Osteocyte (in vitro differentiated cells): Measurements from ENCODE around the gene MGAM2. TPM values are rescaled to one million over a fixed set of nuclear protein-coding genes. Genes with fewer than 3 reads are reported as not detected.

Experiments
- DNase-seq: peaks from one replicate; pipeline ENCODE4 v3.0.0; 2021; ENCODE audit warnings: mixed read lengths; ENCODE audit not compliant: unreplicated experiment; ENCODE audit errors: extremely low spot score
- H3K27ac Mint-ChIP-seq: one replicate; pipeline ENCODE4 v1.8.0; 2021; ENCODE audit warnings: mild to moderate bottlenecking, mixed read lengths; ENCODE audit not compliant: unreplicated experiment
- H3K27me3 Mint-ChIP-seq: one replicate; pipeline ENCODE4 v1.8.0; 2021; ENCODE audit warnings: mixed read lengths; ENCODE audit not compliant: unreplicated experiment
- H3K36me3 Mint-ChIP-seq: one replicate; pipeline ENCODE4 v1.8.0; 2021; ENCODE audit warnings: mixed read lengths; ENCODE audit not compliant: unreplicated experiment
- H3K4me1 Mint-ChIP-seq: one replicate; pipeline ENCODE4 v1.8.0; 2021; ENCODE audit warnings: mixed read lengths; ENCODE audit not compliant: unreplicated experiment
- H3K4me3 Mint-ChIP-seq: one replicate; pipeline ENCODE4 v1.8.0; 2021; ENCODE audit warnings: mild to moderate bottlenecking, moderate library complexity, mixed read lengths; ENCODE audit not compliant: unreplicated experiment
- H3K9me3 Mint-ChIP-seq: one replicate; pipeline ENCODE4 v1.8.0; 2021; ENCODE audit warnings: mixed read lengths; ENCODE audit not compliant: unreplicated experiment
- total RNA-seq: library from RNA; stranded (reverse); gene quantifications from 2 replicates; pipeline ENCODE4 v1.2.1, GENCODE V29; 2021
- TF ChIP-seq, protein P1 (sequence below): fragments of 200-600 bp; sonication (generic); IDR thresholded peaks from 2 replicates; pipeline ENCODE4 v1.5.0; 2021; ENCODE audit warnings: antibody characterized with exemption, mild to moderate bottlenecking, moderate library complexity

Gene MGAM2
- total RNA-seq, 1 donor from 2014 or later, result not detected

GRCh38 chr7:142172932-142173331 is 61.4 kb downstream of the MGAM2 start:
- no peak for DNase-seq
- no peak overlapping the region for H3K27ac Mint-ChIP-seq
- TF ChIP-seq, protein P1, sequence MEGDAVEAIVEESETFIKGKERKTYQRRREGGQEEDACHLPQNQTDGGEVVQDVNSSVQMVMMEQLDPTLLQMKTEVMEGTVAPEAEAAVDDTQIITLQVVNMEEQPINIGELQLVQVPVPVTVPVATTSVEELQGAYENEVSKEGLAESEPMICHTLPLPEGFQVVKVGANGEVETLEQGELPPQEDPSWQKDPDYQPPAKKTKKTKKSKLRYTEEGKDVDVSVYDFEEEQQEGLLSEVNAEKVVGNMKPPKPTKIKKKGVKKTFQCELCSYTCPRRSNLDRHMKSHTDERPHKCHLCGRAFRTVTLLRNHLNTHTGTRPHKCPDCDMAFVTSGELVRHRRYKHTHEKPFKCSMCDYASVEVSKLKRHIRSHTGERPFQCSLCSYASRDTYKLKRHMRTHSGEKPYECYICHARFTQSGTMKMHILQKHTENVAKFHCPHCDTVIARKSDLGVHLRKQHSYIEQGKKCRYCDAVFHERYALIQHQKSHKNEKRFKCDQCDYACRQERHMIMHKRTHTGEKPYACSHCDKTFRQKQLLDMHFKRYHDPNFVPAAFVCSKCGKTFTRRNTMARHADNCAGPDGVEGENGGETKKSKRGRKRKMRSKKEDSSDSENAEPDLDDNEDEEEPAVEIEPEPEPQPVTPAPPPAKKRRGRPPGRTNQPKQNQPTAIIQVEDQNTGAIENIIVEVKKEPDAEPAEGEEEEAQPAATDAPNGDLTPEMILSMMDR, result no peak
- H3K4me1 Mint-ChIP-seq, result no peaks in the 10 kb centered on the region
- no peak overlapping the region for H3K4me3 Mint-ChIP-seq
- H3K9me3 Mint-ChIP-seq, result no peaks in the 10 kb centered on the region
- no peaks in the 10 kb centered on the region for H3K36me3 Mint-ChIP-seq
- peaks cover 9% of the 10 kb centered on the region for H3K27me3 Mint-ChIP-seq

GRCh38 chr7:142174441-142174840 is 62.9 kb downstream of the MGAM2 start:
- H3K36me3 Mint-ChIP-seq, result no peaks in the 10 kb centered on the region
- no peaks in the 10 kb centered on the region for H3K9me3 Mint-ChIP-seq
- no peak for DNase-seq
- no peaks in the 10 kb centered on the region for H3K4me1 Mint-ChIP-seq
- peaks cover 9% of the 10 kb centered on the region for H3K27me3 Mint-ChIP-seq
- no peak overlapping the region for H3K27ac Mint-ChIP-seq
- TF ChIP-seq, protein P1, result no peak
- no peak overlapping the region for H3K4me3 Mint-ChIP-seq

- TF ChIP-seq, protein P1, result no peak
- no peak overlapping the region for H3K27ac Mint-ChIP-seq
Measured at GRCh38 chr7:142175594-142175993, 64.1 kb downstream of the MGAM2 start.

GRCh38 chr7:142176901-142177300 is 65.4 kb downstream of the MGAM2 start:
- Mint-ChIP-seq H3K4me1 (peaks cover 8% of the 10 kb centered on the region), H3K4me3 (no peak overlapping the region)

More at GRCh38 chr7:142175594-142175993, 64.1 kb downstream of the MGAM2 start:
- Mint-ChIP-seq H3K4me1 (peaks cover 4% of the 10 kb centered on the region), H3K9me3 (no peaks in the 10 kb centered on the region), H3K36me3 (no peaks in the 10 kb centered on the region), H3K27me3 (peaks cover 9% of the 10 kb centered on the region), H3K4me3 (no peak overlapping the region)
- no peak for DNase-seq

DNA sequence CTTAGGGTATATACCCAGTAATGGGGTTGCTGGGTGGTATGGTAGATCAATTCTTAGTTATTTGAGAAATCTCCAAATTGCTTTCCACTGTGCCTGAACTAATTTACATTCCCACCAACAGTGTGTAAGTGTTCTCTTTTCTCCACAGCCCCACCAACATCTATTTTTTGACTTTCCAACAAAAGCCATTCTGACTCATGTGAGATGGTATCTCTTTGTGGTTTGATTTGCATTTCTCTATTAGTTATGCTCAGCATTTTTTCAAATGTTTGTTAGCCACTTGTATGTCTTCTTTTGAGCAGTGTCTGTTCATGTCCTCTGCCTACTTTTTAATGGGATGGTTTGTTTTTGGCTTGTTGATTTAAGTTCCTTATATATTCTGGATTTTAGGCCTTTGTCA is 66.4 kb downstream of the MGAM2 start:
- Mint-ChIP-seq H3K36me3 (no peaks in the 10 kb centered on the region), H3K27ac (no peak overlapping the region), H3K4me1 (peaks cover 8% of the 10 kb centered on the region), H3K4me3 (no peak overlapping the region), H3K27me3 (peaks cover 9% of the 10 kb centered on the region), H3K9me3 (no peaks in the 10 kb centered on the region)
- TF ChIP-seq, protein P1, result no peak
- DNase-seq, result no peak

More at GRCh38 chr7:142176901-142177300, 65.4 kb downstream of the MGAM2 start:
- DNase-seq, result no peak
- TF ChIP-seq, protein P1, result no peak
- Mint-ChIP-seq H3K36me3 (no peaks in the 10 kb centered on the region), H3K27ac (no peak overlapping the region), H3K27me3 (peaks cover 9% of the 10 kb centered on the region), H3K9me3 (no peaks in the 10 kb centered on the region)
